Activated T-cell treated with anti-CD3 and anti-CD28 coated beads, Interleukin-2, amount 50 U/mL, for 72 hours (primary cell): ENCODE data around the gene MBD3L4. TPM values are rescaled to one million over a fixed set of nuclear protein-coding genes. Genes with fewer than 3 reads are reported as not detected.

Source experiments
- ATAC-seq, 2 donors: fragments of 150-1000 bp; cut with Tn5 transposase; replicated peaks in 1 of 2; 2 replicates each; pipeline ENCODE4 v1.10.0; 2021; ENCODE audit warnings: moderate library complexity in 2 of 2, mild to moderate bottlenecking in 1 of 2
- DNase-seq, 2 donors: peaks; one replicate each; pipeline ENCODE4 v3.0.0; 2021 to 2022; ENCODE audit warnings: mixed read lengths in 1 of 2
- H3K27ac Mint-ChIP-seq: one replicate; pipeline ENCODE4 v1.8.0; 2022; ENCODE audit warnings: mild to moderate bottlenecking, moderate library complexity, mixed read lengths
- H3K27me3 Mint-ChIP-seq: one replicate; pipeline ENCODE4 v1.8.0; 2022; ENCODE audit warnings: low read depth, mixed read lengths
- H3K36me3 Mint-ChIP-seq, 2 donors: one replicate each; pipeline ENCODE4 v1.8.0; 2022; ENCODE audit warnings: mixed read lengths in 2 of 2, mild to moderate bottlenecking in 1 of 2; ENCODE audit not compliant: insufficient read depth in 2 of 2
- H3K4me1 Mint-ChIP-seq: one replicate; pipeline ENCODE4 v1.8.0; 2022; ENCODE audit warnings: low read depth, mixed read lengths
- H3K4me3 Mint-ChIP-seq, 2 donors: one replicate each; pipeline ENCODE4 v1.8.0; 2022; ENCODE audit warnings: mild to moderate bottlenecking in 2 of 2, mixed read lengths in 2 of 2, moderate library complexity in 2 of 2
- H3K9me3 Mint-ChIP-seq, 2 donors: one replicate each; pipeline ENCODE4 v1.8.0; 2022; ENCODE audit warnings: mixed read lengths in 2 of 2
- total RNA-seq, 2 donors: library from RNA; stranded (reverse); gene quantifications; one replicate each; pipeline ENCODE4 v1.2.3, GENCODE V29; 2022

MBD3L4 gene
- total RNA-seq, 2 donors from 2014 or later = not detected

- H3K4me1 Mint-ChIP-seq = peaks cover 9% of the 10 kb centered on the region
- H3K4me3 Mint-ChIP-seq = no peak overlapping the region
- no peak overlapping the region for H3K27ac Mint-ChIP-seq
- ATAC-seq (no peak), DNase-seq (no peak)
- peaks cover 8 to 9% of the 10 kb centered on the region in 2 donors for H3K36me3 Mint-ChIP-seq
- H3K27me3 Mint-ChIP-seq = no peaks in the 10 kb centered on the region
- H3K9me3 Mint-ChIP-seq = peaks cover 8 to 9% of the 10 kb centered on the region in 2 donors
Measured at GRCh38 chr19:6995054-6995453, 44.9 kb downstream of the MBD3L4 start.

GRCh38 chr19:6988257-6988656 is 51.7 kb downstream of the MBD3L4 start:
- no peaks in the 10 kb centered on the region for H3K27me3 Mint-ChIP-seq
- H3K4me1 Mint-ChIP-seq = peaks cover 4% of the 10 kb centered on the region
- no peak for DNase-seq
- peaks cover 11 to 13% of the 10 kb centered on the region in 2 donors for H3K9me3 Mint-ChIP-seq
- H3K27ac Mint-ChIP-seq = no peak overlapping the region
- ATAC-seq = no peak
- peaks cover 15 to 30% of the 10 kb centered on the region in 2 donors for H3K36me3 Mint-ChIP-seq
- no peak overlapping the region for H3K4me3 Mint-ChIP-seq

- Mint-ChIP-seq H3K4me1 (peaks cover 4% of the 10 kb centered on the region), H3K4me3 (no peak overlapping the region), H3K27ac (no peak overlapping the region), H3K27me3 (no peaks in the 10 kb centered on the region), H3K9me3 (peaks cover 13 to 16% of the 10 kb centered on the region in 2 donors), H3K36me3 (peaks cover 17 to 33% of the 10 kb centered on the region in 2 donors)
- DNase-seq (no peak), ATAC-seq (no peak)
Measured at GRCh38 chr19:6987850-6988249, 52.1 kb downstream of the MBD3L4 start.

Other genes starting within 250 kb of the MBD3L4 start
- gene ADGRE1, start 152.6 kb downstream of the MBD3L4 start, total RNA-seq = 10 to 100 TPM; 14.3 to 15.8 TPM
- gene MBD3L2B, start 18.7 kb downstream of the MBD3L4 start, total RNA-seq = not detected
- not detected for gene MBD3L5, start 9.6 kb downstream of the MBD3L4 start, total RNA-seq
- not detected for gene MBD3L2, start 9.1 kb upstream of the MBD3L4 start, total RNA-seq
- not detected for gene MBD3L3, start 18.5 kb upstream of the MBD3L4 start, total RNA-seq
- 10 to 100 TPM in 1 of 2 donors, 1 to 10 TPM in 1; 8.6 to 11.9 TPM for gene ZNF557, start 29.5 kb upstream of the MBD3L4 start, total RNA-seq